ENCODE data around the gene RFC3. TPM values are rescaled to one million over a fixed set of nuclear protein-coding genes. Genes with fewer than 3 reads are reported as not detected.

RFC3 gene
- total and polyA plus RNA-seq, 2 of the 13 experiments (the other 11 are each of a cell fraction or from before 2014, with no cell fraction given): 16.0 to 55.7 TPM

DNA sequence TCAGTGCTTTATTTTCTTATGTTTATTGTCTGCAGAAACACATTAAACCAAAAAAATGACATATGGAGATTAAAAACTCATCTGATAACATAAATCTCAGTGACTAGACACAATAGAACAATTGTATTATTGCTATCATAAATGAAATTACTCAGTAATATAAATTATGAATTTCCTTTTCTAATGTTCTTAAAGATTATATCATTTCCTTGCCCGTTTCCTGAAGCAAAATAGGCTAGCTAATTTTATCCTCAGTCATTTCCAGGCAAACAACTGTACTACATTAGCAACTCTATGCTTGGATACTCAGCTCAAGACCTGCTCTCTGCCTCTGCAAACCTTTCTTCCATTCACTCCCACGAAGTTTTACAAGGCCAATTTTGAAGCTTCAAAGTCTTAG, 61.2 kb downstream of the RFC3 start:
- in situ Hi-C loops (cut with HindIII; ENCODE audit: extremely low pct_ligation_motif_present, low pct_unique_long_range_greater_than_20kb) (no loop called here), intact Hi-C loops (cut with micrococcal nuclease; ENCODE audit: unreplicated experiment) (no loop called here)
- no TSS peak for BruUV-seq (replicated peaks)
- peaks cover 43% of the 10 kb centered on the region for H3K4me1 ChIP-seq (ENCODE audit: insufficient read depth, low read length)
- no peaks in the 10 kb centered on the region for H4K20me1 ChIP-seq (ENCODE audit: insufficient read depth, low read length)
- H3K27ac ChIP-seq (ENCODE audit: extremely low read length, insufficient read depth, low read length): no peak overlapping the region
- no peak for TF ChIP-seq ZNF83 (CRISPR knock-in tag; IDR thresholded peaks at IDR 0.05; ENCODE audit: borderline replicate concordance)
- TF ChIP-seq TCF7 (IDR thresholded peaks at IDR 0.05; ENCODE audit: low read depth): no peak
- no peak for TF ChIP-seq ZKSCAN8 (CRISPR knock-in tag; IDR thresholded peaks at IDR 0.05; ENCODE audit: borderline replicate concordance)
- no peak for TF ChIP-seq ZNF674 (CRISPR knock-in tag; IDR thresholded peaks at IDR 0.05; ENCODE audit: low read depth)
- TF ChIP-seq ELF4 (CRISPR knock-in tag; IDR thresholded peaks at IDR 0.05; ENCODE audit: borderline replicate concordance): no peak
- no peak for TF ChIP-seq RFX3 (CRISPR knock-in tag; IDR thresholded peaks at IDR 0.05)
- TF ChIP-seq PTBP1 (IDR thresholded peaks at IDR 0.05; ENCODE audit: low read depth, low read length, poor library complexity, severe bottlenecking): no peak
- TF ChIP-seq, protein P1, sequence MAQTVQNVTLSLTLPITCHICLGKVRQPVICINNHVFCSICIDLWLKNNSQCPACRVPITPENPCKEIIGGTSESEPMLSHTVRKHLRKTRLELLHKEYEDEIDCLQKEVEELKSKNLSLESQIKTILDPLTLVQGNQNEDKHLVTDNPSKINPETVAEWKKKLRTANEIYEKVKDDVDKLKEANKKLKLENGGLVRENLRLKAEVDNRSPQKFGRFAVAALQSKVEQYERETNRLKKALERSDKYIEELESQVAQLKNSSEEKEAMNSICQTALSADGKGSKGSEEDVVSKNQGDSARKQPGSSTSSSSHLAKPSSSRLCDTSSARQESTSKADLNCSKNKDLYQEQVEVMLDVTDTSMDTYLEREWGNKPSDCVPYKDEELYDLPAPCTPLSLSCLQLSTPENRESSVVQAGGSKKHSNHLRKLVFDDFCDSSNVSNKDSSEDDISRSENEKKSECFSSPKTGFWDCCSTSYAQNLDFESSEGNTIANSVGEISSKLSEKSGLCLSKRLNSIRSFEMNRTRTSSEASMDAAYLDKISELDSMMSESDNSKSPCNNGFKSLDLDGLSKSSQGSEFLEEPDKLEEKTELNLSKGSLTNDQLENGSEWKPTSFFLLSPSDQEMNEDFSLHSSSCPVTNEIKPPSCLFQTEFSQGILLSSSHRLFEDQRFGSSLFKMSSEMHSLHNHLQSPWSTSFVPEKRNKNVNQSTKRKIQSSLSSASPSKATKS (CRISPR knock-in tag; IDR thresholded peaks at IDR 0.05): no peak
- TF ChIP-seq ZNF652 (CRISPR knock-in tag; IDR thresholded peaks at IDR 0.05; ENCODE audit: borderline replicate concordance, low read depth): no peak
- TF ChIP-seq HNF4A (CRISPR knock-in tag; IDR thresholded peaks at IDR 0.05): no peak
- no peak for TF ChIP-seq MAFK (conservative IDR thresholded peaks at IDR 0.05 in 1 of 2, IDR thresholded peaks at IDR 0.05 in 1 of 2; ENCODE audit: low read length in 2 of 2)
- TF ChIP-seq, protein P2, sequence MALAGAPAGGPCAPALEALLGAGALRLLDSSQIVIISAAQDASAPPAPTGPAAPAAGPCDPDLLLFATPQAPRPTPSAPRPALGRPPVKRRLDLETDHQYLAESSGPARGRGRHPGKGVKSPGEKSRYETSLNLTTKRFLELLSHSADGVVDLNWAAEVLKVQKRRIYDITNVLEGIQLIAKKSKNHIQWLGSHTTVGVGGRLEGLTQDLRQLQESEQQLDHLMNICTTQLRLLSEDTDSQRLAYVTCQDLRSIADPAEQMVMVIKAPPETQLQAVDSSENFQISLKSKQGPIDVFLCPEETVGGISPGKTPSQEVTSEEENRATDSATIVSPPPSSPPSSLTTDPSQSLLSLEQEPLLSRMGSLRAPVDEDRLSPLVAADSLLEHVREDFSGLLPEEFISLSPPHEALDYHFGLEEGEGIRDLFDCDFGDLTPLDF (CRISPR knock-in tag; IDR thresholded peaks at IDR 0.05): no peak
- TF ChIP-seq SP140L (CRISPR knock-in tag; IDR thresholded peaks at IDR 0.05; ENCODE audit: borderline replicate concordance): no peak
- no peak for TF ChIP-seq ZNF12 (CRISPR knock-in tag; IDR thresholded peaks at IDR 0.05)
- TF ChIP-seq MTA1 (CRISPR knock-in tag; IDR thresholded peaks at IDR 0.05; ENCODE audit: borderline replicate concordance): no peak
- no peak for TF ChIP-seq ZNF737 (CRISPR knock-in tag; IDR thresholded peaks at IDR 0.05; ENCODE audit: borderline replicate concordance)
- no peak for TF ChIP-seq HHEX (CRISPR knock-in tag; IDR thresholded peaks at IDR 0.05)
- TF ChIP-seq, protein P3, sequence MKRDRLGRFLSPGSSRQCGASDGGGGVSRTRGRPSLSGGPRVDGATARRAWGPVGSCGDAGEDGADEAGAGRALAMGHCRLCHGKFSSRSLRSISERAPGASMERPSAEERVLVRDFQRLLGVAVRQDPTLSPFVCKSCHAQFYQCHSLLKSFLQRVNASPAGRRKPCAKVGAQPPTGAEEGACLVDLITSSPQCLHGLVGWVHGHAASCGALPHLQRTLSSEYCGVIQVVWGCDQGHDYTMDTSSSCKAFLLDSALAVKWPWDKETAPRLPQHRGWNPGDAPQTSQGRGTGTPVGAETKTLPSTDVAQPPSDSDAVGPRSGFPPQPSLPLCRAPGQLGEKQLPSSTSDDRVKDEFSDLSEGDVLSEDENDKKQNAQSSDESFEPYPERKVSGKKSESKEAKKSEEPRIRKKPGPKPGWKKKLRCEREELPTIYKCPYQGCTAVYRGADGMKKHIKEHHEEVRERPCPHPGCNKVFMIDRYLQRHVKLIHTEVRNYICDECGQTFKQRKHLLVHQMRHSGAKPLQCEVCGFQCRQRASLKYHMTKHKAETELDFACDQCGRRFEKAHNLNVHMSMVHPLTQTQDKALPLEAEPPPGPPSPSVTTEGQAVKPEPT (CRISPR knock-in tag; IDR thresholded peaks at IDR 0.05; ENCODE audit: low read depth): no peak
- TF ChIP-seq MIER2 (CRISPR knock-in tag; IDR thresholded peaks at IDR 0.05): no peak
- no peaks in the 10 kb centered on the region; a peak in 1 of 5 replicates for H3K27me3 ChIP-seq (ENCODE audit: control insufficient read depth in 1 of 2, insufficient read depth in 2 of 2, low read length in 2 of 2)
- no peaks in the 10 kb centered on the region for H3K79me2 ChIP-seq (ENCODE audit: insufficient read depth, low read length)
- POLR2A ChIA-PET: no interaction called here
- H3K4me2 ChIP-seq (ENCODE audit: low read depth, low read length): no peak overlapping the region
- H3K36me3 ChIP-seq (replicated peaks in 1 of 2; ENCODE audit: control insufficient read depth in 1 of 2, insufficient read depth in 2 of 2, low read length in 2 of 2): no peaks in the 10 kb centered on the region; a peak in 2 of 5 replicates
- CTCF ChIA-PET (ENCODE audit: low intra/inter-chr PET ratio, low total read pairs): no interaction called here
- H2AFZ ChIP-seq (ENCODE audit: low read length): no peak overlapping the region
- no peak for ATAC-seq
- no peak for FAIRE-seq
- H3K9me3 ChIP-seq (ENCODE audit: low read length): no peaks in the 10 kb centered on the region
- WGBS (ENCODE audit: low lambda C conversion rate): 95% methylated on average over 2 of the region's 2 CpGs
- no peak overlapping the region for H3K4me3 ChIP-seq (replicated peaks in 1 of 3; ENCODE audit: insufficient read depth in 1 of 3, low read depth in 2 of 3, low read length in 3 of 3)
- no peak overlapping the region for H3K9ac ChIP-seq (ENCODE audit: insufficient read depth, low read depth, low read length)
- no peak for DNase-seq (ENCODE audit: low spot score)
